Non-pigmented ciliary epithelial cell (primary cell): ENCODE results near the gene CBLC.
"Not testable (repeated sequence)": the region's sequence is repeated elsewhere in the genome, so short reads cannot be mapped to it uniquely, and the experiment has no call there.

Experiments
- DNase-seq: peaks from one replicate; pipeline ENCODE4 v3.0.0-alpha.2; 2010; ENCODE audit warnings: low read depth

CBLC gene

DNA sequence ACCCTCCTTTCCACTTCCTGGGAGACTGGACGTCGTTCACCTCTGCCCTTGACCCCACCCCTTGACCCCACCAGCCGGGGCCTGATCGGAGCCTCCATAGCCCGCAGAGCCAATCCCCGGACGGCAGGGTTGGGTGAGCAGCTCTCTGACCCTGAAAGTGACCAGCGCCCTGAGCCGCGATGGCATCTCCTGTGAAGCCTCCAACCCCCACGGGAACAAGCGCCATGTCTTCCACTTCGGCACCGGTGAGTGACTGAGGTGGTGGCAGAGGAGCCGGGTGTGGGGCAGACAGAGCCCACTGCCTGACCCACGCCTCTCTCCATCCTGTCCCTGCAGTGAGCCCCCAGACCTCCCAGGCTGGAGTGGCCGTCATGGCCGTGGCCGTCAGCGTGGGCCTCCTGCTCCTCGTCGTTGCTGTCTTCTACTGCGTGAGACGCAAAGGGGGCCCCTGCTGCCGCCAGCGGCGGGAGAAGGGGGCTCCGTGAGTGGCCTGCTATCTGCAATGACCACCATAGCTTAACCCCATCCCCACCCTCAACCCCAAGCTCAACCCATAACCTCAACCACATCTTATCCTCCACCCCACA is 41.6 kb downstream of the CBLC start:
- DNase-seq, result no peak

DNA sequence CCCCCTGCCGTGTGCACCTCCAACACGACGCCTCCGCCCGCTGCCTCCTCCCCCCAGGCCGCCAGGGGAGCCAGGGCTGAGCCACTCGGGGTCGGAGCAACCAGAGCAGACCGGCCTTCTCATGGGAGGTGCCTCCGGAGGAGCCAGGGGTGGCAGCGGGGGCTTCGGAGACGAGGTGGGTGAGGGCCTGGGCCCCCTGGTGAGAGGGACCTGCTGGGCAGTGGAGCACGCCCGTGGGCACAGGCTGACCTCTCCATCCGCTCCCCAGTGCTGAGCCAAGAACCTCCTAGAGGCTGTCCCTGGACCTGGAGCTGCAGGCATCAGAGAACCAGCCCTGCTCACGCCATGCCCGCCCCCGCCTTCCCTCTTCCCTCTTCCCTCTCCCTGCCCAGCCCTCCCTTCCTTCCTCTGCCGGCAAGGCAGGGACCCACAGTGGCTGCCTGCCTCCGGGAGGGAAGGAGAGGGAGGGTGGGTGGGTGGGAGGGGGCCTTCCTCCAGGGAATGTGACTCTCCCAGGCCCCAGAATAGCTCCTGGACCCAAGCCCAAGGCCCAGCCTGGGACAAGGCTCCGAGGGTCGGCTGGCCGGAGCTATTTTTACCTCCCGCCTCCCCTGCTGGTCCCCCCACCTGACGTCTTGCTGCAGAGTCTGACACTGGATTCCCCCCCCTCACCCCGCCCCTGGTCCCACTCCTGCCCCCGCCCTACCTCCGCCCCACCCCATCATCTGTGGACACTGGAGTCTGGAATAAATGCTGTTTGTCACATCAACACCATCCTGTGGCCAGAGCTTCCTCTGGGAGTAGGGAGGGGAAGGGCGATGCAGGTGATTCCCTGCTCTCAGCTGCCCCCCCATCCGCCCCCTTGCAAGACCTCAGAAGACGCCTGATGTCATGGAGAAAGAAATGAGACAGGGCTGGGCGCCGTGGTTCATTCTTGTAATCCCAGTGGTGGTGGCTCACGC is 43.2 kb downstream of the CBLC start:
- no peak for DNase-seq

DNA sequence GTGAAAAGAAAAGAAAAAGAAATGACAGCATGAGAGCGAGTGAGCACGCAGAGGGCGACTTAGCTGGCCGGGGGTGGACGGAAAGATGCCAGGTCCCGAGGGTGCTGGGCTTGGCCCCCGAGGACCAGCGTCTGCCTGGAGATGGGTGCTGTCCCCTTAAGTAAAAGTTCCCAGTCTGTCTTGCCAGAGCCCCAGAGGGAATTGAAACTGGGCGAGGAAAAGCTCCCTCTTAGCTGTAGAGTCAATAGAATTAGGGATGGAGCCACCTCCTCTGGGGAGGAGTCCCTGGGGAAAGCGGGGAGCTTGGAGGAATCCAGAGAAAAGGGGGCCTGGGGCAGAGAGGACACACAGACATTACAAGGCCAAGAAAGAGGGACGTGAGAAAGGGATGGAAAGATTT is 44.5 kb downstream of the CBLC start:
- no peak for DNase-seq

DNA sequence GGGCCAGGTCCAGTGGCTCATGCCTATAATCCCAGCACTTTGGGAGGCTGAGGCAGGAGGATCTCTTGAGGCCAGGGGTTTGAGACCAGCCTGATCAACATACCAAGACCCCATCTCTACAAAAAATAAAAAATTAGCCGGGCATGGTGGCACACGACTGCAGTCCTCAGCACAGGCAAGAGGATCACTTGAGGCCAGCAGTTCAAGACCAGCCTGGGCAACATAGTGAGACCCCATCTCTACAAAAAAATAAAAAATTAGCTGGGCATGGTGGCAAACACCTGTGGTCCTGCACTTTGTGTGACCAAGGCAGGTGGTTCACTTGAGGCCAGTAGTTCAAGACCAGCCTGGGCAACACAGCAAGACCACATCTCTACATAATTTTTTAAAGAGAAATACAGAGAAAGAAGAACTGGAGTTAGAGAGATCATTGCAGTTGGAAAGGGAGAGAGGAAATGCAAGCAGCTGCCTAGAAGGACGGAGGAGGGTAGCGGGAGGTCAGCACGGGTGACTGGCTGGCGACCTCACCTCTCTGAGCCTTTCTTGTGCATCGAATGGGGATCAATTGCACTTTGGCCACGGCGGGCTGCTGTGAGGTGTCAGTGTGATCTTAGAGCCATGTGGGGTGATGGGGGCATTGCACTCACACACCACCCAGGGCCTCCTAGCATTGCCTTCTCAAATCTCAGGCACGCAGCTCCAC is 45.1 kb downstream of the CBLC start:
- no peak for DNase-seq

DNA sequence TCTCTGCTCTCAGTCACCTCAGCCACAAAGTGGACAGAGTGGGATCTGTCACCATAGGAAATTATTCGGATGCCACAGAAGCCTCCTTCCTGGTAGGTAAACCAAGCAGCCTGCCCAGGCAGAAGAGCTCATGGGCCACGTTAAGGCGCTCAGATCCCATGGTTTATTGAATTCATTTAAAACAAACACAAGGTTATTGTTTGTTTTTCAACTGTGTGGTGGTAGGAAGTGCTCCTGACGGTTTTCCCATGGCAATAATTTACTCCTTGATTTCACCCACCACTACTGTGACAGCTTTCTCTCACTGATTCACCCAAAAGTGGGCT is 45.6 kb downstream of the CBLC start:
- no peak for DNase-seq

DNA sequence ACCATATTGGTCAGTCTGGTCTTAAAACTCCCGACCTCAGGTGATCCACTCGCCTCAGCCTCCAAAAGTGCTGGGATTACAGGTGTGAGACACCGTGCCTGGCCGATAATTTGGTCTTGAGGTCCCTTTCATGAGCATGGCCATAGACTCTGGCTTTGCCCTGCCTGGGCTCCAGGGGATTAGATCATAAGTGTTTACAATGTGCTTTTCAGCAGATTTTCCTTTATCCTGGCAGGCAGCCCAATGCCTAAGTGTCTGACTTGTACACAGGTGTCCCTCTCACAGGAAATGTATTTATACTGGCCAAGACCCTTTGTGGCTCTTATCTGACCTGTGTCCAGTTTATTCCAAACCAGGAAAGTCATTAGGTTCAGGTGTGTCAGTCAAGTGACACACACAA is 47.1 kb downstream of the CBLC start:
- DNase-seq, result no peak

DNA sequence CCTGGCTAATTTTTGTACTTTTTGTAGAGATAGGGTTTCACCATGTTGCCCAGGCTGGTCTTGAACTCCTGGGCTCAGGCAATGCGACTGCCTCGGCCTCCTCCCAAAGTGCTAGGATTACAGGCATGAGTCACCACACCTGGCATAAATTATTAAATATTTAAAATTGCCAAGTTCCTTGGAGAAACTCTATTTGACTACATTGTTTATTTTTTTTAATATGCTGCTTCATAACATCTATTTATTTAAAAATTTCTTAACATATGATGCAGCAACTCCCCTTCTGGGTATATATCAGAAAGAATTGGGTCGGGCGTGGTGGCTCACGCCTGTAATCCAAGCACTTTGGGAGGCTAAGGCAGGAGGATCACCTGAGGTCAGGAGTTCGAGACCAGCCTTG is 55.2 kb downstream of the CBLC start:
- not testable (repeated sequence) for DNase-seq

DNA sequence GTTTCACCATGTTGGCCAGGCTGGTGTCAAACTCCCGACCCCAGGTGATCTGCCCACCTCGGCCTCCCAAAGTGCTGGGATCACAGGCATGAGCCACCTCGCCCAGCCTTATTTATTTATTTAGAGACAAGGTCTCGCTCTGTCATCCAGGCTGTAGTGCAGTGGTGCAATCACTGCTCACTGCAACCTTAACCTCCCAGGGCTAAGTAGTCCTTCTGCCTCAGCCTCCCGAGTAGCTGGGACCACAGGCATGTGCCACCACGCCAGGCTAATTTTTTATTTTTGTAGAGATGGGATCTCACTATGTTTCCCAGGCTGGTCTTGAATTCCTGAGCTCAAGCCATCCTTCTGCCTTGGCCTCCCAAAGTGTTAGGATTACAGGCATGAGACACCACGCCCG is 56.7 kb downstream of the CBLC start:
- DNase-seq, result not testable (repeated sequence)

DNA sequence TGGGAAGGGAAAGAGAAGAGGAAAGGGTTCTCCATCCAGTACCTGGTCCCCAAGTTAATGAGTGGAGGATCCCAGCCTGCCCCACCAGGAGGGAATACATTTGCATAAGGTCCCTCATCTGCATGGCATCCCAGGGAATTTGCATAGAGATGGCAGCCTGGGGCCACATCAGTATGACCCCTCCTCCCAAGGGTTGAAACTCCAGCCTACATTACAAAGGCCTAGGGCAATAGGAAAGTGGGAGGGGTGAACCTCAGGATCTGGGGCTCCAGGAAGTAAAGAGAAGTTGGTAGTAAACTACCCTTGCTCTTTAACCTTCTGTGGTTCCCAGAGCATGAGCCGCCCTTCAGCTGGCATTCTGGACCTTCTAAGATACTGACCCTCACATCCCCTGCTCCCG is 61.6 kb downstream of the CBLC start:
- DNase-seq, result no peak

DNA sequence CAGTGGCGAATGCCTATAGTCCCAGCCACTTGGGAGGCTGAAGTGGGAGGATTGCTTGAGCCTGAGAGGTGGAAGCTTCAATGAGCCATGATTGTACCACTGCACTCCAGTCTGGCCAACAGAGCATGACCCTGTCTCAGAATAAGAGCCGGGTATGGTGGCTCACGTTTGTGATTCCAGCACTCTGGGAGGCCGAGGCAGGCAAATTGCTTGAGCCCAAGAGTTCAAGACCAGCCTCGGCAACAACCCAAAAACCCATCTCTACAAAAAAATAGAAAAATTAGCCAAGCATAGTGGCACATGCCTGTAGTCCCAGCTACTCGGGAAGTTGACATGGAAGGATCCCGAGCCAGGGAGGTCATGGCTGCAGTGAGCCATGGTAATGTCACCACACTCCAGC is 63.1 kb downstream of the CBLC start:
- no peak for DNase-seq

DNA sequence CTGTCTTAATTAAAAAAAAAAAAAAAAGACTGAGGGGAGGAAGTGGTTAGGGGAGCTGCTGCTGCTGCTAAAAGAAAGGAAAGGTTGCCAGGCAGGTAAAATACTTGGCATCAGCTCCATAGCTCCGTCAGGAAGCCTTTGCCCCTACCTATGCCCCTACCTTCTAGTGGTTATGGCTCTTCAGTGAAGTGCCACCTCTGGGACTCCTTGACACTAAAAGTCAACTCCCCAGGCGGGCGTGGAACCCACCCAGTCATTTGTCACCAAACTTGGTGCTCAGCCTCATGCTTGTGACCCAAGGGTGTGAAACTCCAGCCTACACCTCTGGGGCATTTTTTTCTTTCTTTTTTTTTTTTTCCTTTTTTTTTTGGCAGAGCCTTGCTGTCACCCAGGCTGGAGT is 63.5 kb downstream of the CBLC start:
- no peak for DNase-seq

DNA sequence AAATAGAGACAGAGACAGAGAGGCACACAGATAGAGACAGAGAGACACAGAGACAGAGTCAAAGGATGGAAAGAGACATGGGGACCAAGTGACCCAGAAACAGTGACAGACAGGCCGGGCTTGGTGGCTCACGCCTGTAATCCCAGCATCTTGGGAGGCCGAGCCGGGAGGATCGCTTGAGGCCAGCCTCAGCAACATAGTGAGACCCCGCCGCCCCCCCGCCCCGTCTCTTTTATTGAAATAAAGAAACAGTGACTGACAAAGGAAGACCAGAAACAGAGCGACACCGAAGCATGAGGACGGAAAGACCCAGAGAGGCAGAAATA is 67.6 kb downstream of the CBLC start:
- DNase-seq, result no peak

DNA sequence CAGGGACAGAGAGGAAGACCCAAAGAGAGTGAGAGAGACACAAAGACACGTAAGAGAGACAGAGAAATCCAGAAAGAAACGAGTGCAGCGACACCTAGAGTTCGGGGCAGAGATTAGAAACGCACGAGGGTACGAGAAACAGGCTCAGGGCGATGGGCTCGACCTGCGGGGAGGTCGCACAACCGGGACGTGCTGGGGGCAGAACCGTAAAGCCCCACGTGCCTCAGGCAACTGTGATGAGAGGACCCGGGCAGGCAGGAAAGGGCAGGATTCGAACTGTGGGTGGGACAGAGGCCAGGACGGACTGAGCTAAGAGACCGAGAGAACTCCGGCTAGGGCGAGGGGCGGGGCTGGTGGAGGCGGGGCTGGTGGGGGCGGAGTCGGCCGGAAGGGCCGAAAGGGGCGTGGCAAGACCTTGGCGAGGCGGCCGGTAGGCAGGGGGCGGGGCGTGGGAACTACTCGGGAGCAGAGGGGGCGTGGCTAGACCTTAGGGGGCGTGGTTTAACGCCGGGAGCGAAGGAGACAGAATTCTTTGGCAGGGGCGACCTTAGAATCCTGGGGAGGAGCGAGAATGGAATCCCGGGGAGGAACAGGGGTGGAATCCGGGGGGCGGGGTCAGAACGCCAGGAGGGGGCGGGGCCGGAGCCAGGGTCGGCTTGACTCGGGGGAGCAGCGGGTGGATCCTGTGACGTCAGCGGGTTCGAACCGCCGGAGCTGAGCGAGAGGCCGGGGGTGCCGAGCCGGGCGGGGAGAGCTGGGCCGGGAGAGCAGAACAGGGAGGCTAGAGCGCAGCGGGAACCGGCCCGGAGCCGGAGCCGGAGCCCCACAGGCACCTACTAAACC is 68.1 kb downstream of the CBLC start, which contains the start of gene NECTIN2:
TSS of gene NECTIN2 (plus strand) at position 686 of the 843 bp plus-strand sequence. CDS start 229 bp downstream, outside the sequence.
- DNase-seq, result peak; percentile 91

DNA sequence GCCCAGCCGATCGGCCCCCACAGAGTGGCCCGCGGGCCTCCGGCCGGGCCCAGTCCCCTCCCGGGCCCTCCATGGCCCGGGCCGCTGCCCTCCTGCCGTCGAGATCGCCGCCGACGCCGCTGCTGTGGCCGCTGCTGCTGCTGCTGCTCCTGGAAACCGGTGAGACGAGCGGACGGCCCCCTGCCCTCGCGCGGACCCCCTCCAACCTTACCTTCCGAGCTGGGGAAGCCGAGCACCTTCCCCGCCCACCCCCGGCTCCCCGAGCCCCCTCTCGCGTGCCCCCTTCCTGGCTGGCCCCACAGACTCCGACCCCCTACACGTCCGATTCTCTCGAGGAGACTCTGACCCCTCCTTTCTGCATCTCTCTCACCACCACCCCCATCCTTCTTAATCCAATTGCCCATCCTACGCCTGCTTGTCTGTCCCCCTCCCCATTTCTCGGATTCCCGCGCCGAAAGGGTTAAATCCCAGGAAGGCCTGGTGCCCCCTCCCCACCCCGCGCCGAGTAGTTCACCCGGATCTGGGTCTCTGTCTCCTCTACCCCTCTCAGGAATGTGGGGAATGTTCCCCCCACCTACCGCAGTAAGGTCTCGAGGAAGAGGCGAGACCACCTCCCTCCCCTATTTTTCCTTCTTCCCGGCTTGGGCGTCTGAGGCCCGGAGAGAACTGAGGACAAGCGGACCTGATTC is 68.9 kb downstream of the CBLC start:
- DNase-seq, result no peak

DNA sequence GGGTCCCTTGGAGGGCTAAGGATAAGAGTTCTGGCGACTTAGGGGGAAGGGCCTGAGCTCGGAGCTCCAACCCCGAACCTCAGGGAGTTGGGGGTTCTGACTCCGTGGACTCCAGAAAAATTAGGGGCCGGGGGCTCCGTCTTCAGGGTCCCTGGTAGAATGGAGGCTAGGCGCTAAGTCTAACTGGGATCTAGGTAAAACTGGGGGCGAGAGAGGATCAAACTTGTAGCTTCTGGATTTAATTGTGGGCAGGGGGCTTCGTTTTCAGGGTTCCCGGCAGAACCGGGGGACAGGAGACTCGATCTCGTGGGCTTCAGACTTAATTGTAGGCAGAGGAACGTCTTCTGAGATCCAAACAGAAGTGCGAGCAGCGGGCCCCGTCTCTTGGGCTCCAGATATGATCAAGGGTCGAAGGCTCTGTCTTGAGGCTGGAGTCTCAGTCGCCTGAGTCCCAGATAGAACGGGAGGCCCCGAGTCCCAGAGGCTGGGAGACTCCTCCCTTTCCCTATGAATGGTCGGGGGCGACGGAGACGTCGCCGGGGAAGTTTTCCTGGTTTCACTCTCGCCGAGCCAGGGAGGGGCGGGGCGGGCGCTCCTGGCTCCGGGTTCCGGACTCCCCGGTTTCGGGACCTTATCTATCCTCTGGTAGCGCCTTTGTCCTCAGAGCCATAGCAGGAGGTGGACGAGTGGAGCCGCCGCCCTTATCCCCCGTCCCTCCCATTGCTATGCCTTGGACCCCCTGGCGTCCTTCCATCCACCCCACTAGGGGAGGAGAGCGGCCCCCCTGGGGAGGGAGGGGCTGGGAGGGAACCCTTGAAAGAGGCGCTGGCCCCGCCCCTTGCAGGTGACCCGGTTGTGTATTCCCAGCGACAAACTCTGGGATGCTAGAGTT is 69.7 kb downstream of the CBLC start:
- DNase-seq, result no peak

DNA sequence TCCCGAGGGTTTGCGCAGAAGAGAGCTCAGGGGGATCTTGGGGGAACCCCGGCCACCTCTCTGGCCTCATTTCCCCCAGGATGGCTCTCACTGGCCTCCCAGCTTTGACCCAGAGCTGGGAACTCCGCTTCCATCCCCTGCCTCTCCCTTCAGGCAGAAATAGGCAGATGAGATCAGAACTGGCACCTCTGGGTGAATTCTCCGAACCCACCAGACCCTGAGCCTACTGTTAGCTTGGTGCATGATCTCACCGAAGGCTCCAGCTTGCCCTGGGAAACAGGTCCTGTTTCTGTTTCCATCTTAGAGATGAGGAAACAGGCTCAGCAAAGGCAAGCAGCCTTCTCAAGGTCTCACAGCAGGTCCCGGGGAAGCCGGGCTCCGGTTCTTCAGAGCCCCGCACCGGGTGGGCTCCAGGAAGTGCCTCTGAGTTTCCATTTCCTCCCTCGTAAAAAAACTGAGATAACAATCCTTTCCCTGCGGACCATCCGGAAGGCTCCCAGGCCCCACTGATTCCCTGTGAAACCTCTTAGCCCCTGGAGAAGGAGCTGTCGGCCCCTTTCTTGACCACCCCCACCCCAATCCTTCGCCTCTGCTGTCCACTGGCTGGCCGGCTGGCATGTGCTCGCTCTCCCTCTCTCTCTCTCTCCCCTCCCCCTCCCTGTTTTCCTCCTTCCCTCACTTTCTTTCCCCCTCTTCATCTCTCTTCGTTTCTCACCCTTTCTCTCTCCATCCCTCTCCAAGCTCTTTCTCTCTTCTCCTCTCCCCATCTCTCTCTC is 70.5 kb downstream of the CBLC start:
- no peak for DNase-seq

DNA sequence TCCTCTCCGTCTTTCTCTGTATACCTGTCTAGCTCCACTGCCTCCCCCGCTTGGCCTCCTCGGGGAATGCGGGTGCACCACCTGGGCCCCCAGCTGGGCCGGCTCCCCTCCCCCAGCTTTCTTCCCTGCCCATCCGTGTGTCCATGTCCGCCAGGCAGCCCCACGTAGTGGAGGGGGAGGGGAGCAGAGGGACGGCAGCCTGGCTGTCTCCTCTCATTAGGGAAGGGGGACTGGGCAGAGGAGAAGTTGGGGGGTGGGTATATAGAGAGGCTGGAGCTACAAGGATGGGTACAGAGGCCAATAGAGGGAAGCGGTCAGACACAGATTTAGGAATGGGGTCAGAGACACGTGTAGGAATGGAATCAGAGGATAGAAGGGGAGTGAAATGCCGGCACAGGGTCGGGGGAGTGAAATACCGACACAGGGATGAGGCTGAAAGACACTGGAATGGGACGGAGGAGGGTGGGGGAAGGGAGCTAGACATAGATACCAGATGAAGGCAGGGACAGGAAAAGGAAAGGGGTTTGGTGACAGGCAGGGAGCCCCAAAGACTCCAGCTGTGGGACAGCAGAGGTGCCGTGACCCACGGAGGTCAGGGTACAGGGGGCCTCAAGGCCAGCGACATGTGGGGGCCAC is 71.2 kb downstream of the CBLC start:
- no peak for DNase-seq
